Upper lobe of left lung (tissue), 6 donors: ENCODE data around the gene USP17L30. TPM values are rescaled to one million over a fixed set of nuclear protein-coding genes. Genes with fewer than 3 reads are reported as not detected.
"Not testable (repeated sequence)": the region's sequence is repeated elsewhere in the genome, so short reads cannot be mapped to it uniquely, and the experiment has no call there.

Source experiments
- ATAC-seq, 2 donors: fragments of 200-7000 bp; cut with Tn5 transposase; one replicate each; pipeline ENCODE4 v1.9.1; 2022; ENCODE audit warnings: mild to moderate bottlenecking in 2 of 2, moderate library complexity in 2 of 2; ENCODE audit not compliant: low FRiP score in 2 of 2
- DNase-seq, 2 donors: peaks; one replicate each; pipeline ENCODE4 v3.0.0-alpha.2; 2019 to 2020
- H3K27ac ChIP-seq, 4 donors: fragments of 200-600 bp; sonication (generic); one replicate each; pipeline ENCODE4 v1.5.1; 2016 to 2019
- H3K27me3 ChIP-seq, 4 donors: fragments of 200-600 bp; sonication (generic); one replicate each; pipeline ENCODE4 v1.5.1; 2017 to 2019
- H3K36me3 ChIP-seq, 4 donors: fragments of 200-600 bp; sonication (generic); one replicate each; pipeline ENCODE4 v1.5.1; 2016 to 2019
- H3K4me1 ChIP-seq, 4 donors: fragments of 200-600 bp; sonication (generic); one replicate each; pipeline ENCODE4 v1.5.1; 2018 to 2019
- H3K4me3 ChIP-seq, 4 donors: fragments of 200-600 bp; sonication (generic); one replicate each; pipeline ENCODE4 v1.5.1; 2017 to 2019; ENCODE audit warnings: mild to moderate bottlenecking in 2 of 4, moderate library complexity in 1 of 4
- H3K9me3 ChIP-seq, 4 donors: fragments of 200-600 bp; sonication (generic); one replicate each; pipeline ENCODE4 v1.5.1; 2018 to 2019
- EP300 ChIP-seq, 4 donors: sonication (generic); formaldehyde crosslinking; IDR thresholded peaks; one replicate each; pipeline ENCODE4 v1.5.1; 2017; ENCODE audit warnings: antibody characterized with exemption in 4 of 4, control low read depth in 2 of 4
- POLR2A ChIP-seq, 4 donors: fragments of 450-650 bp; IDR thresholded peaks; one replicate each; pipeline ENCODE4 v1.5.1; 2016 to 2017; ENCODE audit warnings: antibody characterized with exemption in 4 of 4, mild to moderate bottlenecking in 2 of 4
- POLR2AphosphoS5 ChIP-seq, 2 donors: sonication (generic); formaldehyde crosslinking; IDR thresholded peaks; one replicate each; pipeline ENCODE4 v1.5.1; 2017; ENCODE audit warnings: antibody characterized with exemption in 2 of 2
- WGBS, 2 donors: methylation state at CpG; one replicate each; pipeline ENCODE4 v1.1.5; 2017 to 2018; 5-methylcytosine and 5-hydroxymethylcytosine counted together
- small RNA-seq, 4 donors: library from RNA; depleted of rRNA; stranded (forward); fragments of <200 nt; gene quantifications; one replicate each; pipeline ENCODE3, GENCODE V24; 2016
- total RNA-seq, 6 donors: library from RNA; depleted of rRNA in 4 of 6; stranded (reverse); fragments of >200 nt in 4 of 6; gene quantifications; one replicate each; pipeline versions ENCODE4 v1.1.0 to v1.2.1, GENCODE V29; 2016 to 2021
- TF ChIP-seq, protein P1 (sequence below), 6 experiments: fragments of 450-650 bp in 4 of 6; fragments of 200-600 bp in 2 of 6; sonication (generic) in 2 of 6; IDR thresholded peaks; one replicate each; pipeline ENCODE4 v1.5.1; 2016 to 2019; ENCODE audit warnings: antibody characterized with exemption in 6 of 6
- donor health status: DM: no; HTN: no; CAD: no; lungs with moderate emphysema.
- donor health status: DM: no; HTN: yes; CAD: no; lungs with severe emphysema.

The USP17L30 gene
- total RNA-seq, 6 donors from 2014 or later, result not detected

DNA sequence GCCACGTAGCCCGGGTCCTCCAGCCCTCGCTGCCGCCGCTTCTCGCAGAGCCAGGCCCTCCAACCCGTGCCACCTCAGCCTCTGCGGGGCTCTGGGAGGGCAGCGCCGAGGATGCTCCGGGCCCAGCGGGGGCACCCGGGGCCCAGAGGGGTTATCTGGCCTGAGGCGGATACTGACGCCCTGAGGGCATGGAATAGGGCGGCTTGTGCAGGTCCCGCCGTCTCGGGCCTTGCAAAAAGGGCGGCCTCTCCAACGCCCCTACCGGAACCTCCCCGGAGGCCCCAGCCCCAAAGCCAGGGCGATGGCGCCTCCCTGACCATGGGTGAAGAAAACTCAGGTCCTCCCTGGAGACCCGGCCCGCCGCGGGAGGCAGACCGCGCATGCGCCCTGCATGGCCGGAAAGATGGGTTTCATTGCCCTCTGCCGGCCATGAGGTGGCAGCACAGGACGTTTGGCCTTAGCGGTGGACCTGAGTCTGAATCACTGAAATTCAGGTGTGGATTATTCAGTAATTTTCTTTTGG lies 18.1 kb downstream of the USP17L30 start:
- H3K4me1 ChIP-seq, H3K9me3 ChIP-seq, H3K36me3 ChIP-seq, ATAC-seq, H3K27ac ChIP-seq, H3K27me3 ChIP-seq: not testable (repeated sequence)
- TF ChIP-seq, protein P1, sequence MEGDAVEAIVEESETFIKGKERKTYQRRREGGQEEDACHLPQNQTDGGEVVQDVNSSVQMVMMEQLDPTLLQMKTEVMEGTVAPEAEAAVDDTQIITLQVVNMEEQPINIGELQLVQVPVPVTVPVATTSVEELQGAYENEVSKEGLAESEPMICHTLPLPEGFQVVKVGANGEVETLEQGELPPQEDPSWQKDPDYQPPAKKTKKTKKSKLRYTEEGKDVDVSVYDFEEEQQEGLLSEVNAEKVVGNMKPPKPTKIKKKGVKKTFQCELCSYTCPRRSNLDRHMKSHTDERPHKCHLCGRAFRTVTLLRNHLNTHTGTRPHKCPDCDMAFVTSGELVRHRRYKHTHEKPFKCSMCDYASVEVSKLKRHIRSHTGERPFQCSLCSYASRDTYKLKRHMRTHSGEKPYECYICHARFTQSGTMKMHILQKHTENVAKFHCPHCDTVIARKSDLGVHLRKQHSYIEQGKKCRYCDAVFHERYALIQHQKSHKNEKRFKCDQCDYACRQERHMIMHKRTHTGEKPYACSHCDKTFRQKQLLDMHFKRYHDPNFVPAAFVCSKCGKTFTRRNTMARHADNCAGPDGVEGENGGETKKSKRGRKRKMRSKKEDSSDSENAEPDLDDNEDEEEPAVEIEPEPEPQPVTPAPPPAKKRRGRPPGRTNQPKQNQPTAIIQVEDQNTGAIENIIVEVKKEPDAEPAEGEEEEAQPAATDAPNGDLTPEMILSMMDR (IDR thresholded peaks at IDR 0.05), result peak; percentile 23 to 68 (median 53)
- H3K4me3 ChIP-seq, result peak overlapping the region in 3 of 4 donors; percentile 32 to 46 (median 45)
- 45 to 46% methylated on average over 15 to 29 of the region's 36 CpGs for WGBS, 2 donors
- peak; percentile 51 to 86 for DNase-seq

GRCh38 chr4:9384126-9384525 lies 21.2 kb downstream of the USP17L30 start:
- Histone ChIP-seq H3K9me3 (no peaks in the 10 kb centered on the region), H3K4me1 (peaks cover 0 to 4% (median 0%) of the 10 kb centered on the region in 4 donors), H3K4me3 (no peak overlapping the region), H3K27me3 (no peaks in the 10 kb centered on the region), H3K36me3 (no peaks in the 10 kb centered on the region), H3K27ac (no peak overlapping the region)
- TF ChIP-seq, protein P1 (IDR thresholded peaks at IDR 0.05), result no peak
- no peak for TF ChIP-seq POLR2AphosphoS5 (IDR thresholded peaks at IDR 0.05)
- TF ChIP-seq EP300 (IDR thresholded peaks at IDR 0.05), result no peak
- no peak for TF ChIP-seq POLR2A (IDR thresholded peaks at IDR 0.05)
- ATAC-seq, result no peak
- DNase-seq, result no peak
- WGBS, 2 donors, result 76 to 85% methylated on average over 1 of the region's 1 CpG

GRCh38 chr4:9389001-9389400 lies 26.1 kb downstream of the USP17L30 start:
- not testable (repeated sequence) for H3K9me3 ChIP-seq, H3K4me3 ChIP-seq, H3K4me1 ChIP-seq, H3K36me3 ChIP-seq, H3K27me3 ChIP-seq, H3K27ac ChIP-seq, DNase-seq, ATAC-seq
- 21 to 38% methylated on average over 2 of the region's 2 CpGs for WGBS, 2 donors

GRCh38 chr4:9405774-9406173 lies 42.8 kb downstream of the USP17L30 start:
- H3K4me1 ChIP-seq, H3K9me3 ChIP-seq, H3K27ac ChIP-seq, ATAC-seq, H3K27me3 ChIP-seq, H3K4me3 ChIP-seq, DNase-seq, H3K36me3 ChIP-seq: not testable (repeated sequence)
- WGBS, 2 donors, result 61 to 64% methylated on average over 2 of the region's 2 CpGs

DNA sequence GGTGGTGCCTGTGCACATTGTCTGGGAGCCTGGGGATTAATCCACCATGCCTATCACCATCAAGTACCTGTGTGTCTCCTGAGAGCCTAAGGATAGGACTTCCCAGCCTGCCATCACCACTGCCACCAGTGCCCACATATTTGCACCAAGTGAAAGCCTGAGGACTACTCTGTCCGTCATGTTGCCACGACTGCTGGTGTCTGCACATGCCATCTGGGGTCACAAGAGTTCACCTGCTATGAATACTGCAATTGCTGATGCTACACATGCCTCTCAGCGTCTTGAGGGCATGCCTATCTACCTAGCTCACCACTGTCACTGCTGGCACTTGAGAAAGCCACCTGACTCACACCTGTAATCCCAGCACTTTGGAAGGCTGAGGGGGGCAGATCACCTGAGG lies 43.6 kb downstream of the USP17L30 start:
- H3K4me1 ChIP-seq, ATAC-seq, H3K9me3 ChIP-seq, H3K4me3 ChIP-seq, DNase-seq, H3K27ac ChIP-seq, H3K27me3 ChIP-seq, H3K36me3 ChIP-seq: not testable (repeated sequence)
- WGBS, 2 donors, result 73% methylated on average over 3 of the region's 3 CpGs; no CpG with 5 or more reads in 1 of the 2 donors

- H3K4me1 ChIP-seq, result no peaks in the 10 kb centered on the region
- ATAC-seq (peak in 1 of 2 donors; percentile 63), DNase-seq (peak in 1 of 2 donors; percentile 75)
- H3K27ac ChIP-seq, result no peak overlapping the region
- H3K27me3 ChIP-seq, result no peaks in the 10 kb centered on the region
- WGBS, 2 donors, result 85 to 91% methylated on average over 2 to 12 of the region's 13 CpGs
- H3K4me3 ChIP-seq, result no peak overlapping the region
- H3K36me3 ChIP-seq, result no peaks in the 10 kb centered on the region
- TF ChIP-seq POLR2A (IDR thresholded peaks at IDR 0.05) (no peak), EP300 (IDR thresholded peaks at IDR 0.05) (no peak), POLR2AphosphoS5 (IDR thresholded peaks at IDR 0.05) (no peak)
- TF ChIP-seq, protein P1 (IDR thresholded peaks at IDR 0.05), result no peak
- H3K9me3 ChIP-seq, result no peaks in the 10 kb centered on the region
Measured at GRCh38 chr4:9409793-9410192, 46.9 kb downstream of the USP17L30 start.

Small RNAs within 50 kb of the gene (small RNA-seq; reads per million reads assigned to genes)
- 0 reads per million in 4 donors for gene RNA5SP153

Other genes with a start within 250 kb of the USP17L30 start
- not detected for gene FAM90A26, start 192.7 kb upstream of the USP17L30 start, total RNA-seq
- not detected for gene USP17L10, start 152.5 kb upstream of the USP17L30 start, total RNA-seq
- not detected for gene USP17L11, start 147.7 kb upstream of the USP17L30 start, total RNA-seq
- gene USP17L12, start 143.0 kb upstream of the USP17L30 start, total RNA-seq, result not detected
- gene USP17L13, start 138.2 kb upstream of the USP17L30 start, total RNA-seq, result not detected
- gene USP17L15, start 128.7 kb upstream of the USP17L30 start, total RNA-seq, result not detected
- not detected for gene USP17L17, start 119.2 kb upstream of the USP17L30 start, total RNA-seq
- not detected for gene USP17L18, start 114.5 kb upstream of the USP17L30 start, total RNA-seq
- not detected for gene USP17L19, start 109.8 kb upstream of the USP17L30 start, total RNA-seq
- gene USP17L20, start 105.0 kb upstream of the USP17L30 start, total RNA-seq, result not detected
- gene USP17L21, start 100.3 kb upstream of the USP17L30 start, total RNA-seq, result not detected
- gene USP17L22, start 95.5 kb upstream of the USP17L30 start, total RNA-seq, result not detected
- not detected for gene USP17L24, start 38.0 kb upstream of the USP17L30 start, total RNA-seq
- gene USP17L25, start 33.2 kb upstream of the USP17L30 start, total RNA-seq, result not detected
- gene USP17L26, start 28.5 kb upstream of the USP17L30 start, total RNA-seq, result not detected
- gene USP17L5, start 23.7 kb upstream of the USP17L30 start, total RNA-seq, result not detected
- gene USP17L27, start 19.0 kb upstream of the USP17L30 start, total RNA-seq, result not detected
- not detected for gene USP17L28, start 14.2 kb upstream of the USP17L30 start, total RNA-seq
- not detected for gene USP17L29, start 9.5 kb upstream of the USP17L30 start, total RNA-seq
- gene DEFB131A, start 81.3 kb downstream of the USP17L30 start, total RNA-seq, result not detected